ENCODE measurements around the gene SFI1.

Gene SFI1

GRCh38 chr22:31637891-31638618, 141.7 kb downstream of the SFI1 start:
- no peak for TF ChIP-seq CTCF (IDR thresholded peaks at IDR 0.05; ENCODE audit: insufficient read depth, missing control alignments)
- DNase-seq (ENCODE audit: insufficient read length, low spot score) (no peak), FAIRE-seq (no peak)

GRCh38 chr22:31639436-31640039, 143.2 kb downstream of the SFI1 start:
- DNase-seq (ENCODE audit: insufficient read length, low spot score) (no peak), FAIRE-seq (no peak)
- TF ChIP-seq CTCF (IDR thresholded peaks at IDR 0.05; ENCODE audit: insufficient read depth, missing control alignments) = no peak

DNA sequence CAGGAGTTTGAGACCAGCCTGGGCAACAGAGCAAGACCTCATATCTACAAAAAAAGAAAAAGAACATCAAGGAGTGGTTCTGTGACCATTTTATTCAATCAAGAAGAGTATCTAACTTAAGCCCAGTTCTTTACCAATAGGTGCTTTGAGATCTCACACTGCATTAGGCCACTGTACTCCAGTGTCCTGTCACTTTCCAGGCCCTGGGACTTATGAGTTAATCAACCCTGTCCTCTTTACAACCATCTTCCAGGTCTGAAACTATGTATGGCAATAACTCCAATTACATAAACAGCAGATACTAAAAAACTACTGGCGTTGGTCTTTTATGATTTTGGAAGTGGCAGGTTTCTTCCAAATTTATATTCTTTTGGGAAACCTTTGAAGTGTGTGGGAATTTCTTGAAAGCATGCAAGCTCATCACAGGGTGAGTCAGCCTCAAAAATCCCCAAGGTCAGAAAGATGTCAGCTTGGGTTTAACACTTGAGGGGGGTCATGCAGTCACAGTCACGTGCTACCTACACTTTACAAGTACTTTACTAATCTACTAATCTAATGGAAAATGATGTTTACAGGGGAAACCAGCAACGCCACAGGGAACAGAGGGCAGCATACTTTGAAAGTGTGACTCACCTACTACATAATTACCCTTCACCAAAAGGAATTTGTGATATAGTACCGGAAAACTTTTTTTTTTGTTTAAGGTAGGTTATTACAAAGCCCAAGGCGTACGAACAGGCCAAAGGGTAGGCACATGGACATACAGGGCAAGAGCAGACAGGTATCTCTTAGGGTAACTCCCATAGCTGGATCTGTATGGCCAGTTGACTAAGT, 150.1 kb downstream of the SFI1 start:
- TF ChIP-seq CTCF (IDR thresholded peaks at IDR 0.05; ENCODE audit: insufficient read depth, missing control alignments) = no peak
- FAIRE-seq = no peak
- no peak for DNase-seq (ENCODE audit: insufficient read length, low spot score)

DNA sequence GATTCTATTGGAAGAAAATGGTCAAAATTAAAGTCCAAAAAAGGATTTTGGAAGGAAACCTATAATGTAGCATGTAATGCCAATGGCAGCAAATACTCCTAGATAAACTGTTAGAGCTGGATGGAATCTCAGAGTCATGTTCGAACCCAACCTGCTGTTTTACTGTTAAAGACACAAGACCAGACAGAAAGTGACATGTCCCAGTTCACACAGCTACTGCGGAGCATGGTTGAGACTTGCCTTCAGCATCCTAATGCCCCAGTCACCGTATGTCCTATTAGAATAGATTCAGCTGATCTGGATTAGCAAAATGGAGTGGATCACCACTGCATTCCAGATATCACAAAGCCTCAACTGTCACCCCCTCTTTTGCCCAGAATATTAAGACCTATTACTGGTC, 150.7 kb downstream of the SFI1 start:
- no peak for TF ChIP-seq CTCF (IDR thresholded peaks at IDR 0.05; ENCODE audit: insufficient read depth, missing control alignments)
- no peak for FAIRE-seq
- no peak for DNase-seq (ENCODE audit: insufficient read length, low spot score)

DNA sequence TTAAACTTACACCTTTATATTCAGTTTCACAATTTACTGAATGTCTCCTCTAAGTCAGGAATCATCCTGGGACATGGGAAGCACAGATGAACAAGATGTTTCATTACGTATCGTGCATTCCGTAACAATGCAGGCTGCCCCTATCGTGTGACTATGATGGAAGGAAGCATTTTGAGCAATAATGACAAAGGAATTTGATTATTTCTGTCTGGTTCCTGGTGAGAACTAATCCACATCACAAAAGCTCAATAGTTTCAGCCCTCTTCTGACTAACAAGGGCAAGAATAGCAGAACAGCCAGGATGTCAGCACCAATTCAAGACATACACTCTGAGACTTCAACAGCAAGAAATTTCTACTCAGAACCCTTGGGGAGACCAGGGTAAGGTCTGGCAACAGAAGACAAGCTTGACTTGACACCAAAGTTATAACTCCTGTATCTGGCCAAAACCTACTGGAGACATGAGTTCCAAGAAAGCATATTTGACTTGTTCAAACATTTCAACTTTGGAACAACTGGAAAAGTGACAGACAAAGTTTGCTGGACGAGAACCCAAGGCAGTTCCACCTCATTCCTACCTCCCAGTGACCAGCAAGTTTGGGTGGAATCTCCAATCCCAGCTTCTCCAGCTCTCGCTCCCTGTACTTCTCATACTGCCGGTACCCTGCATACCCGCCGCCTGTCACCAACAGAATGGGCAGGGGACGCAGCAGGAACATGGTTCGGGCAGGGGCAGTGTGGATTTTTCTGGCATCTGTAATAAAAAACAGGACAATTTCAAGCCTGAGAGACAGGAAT, 151.4 kb downstream of the SFI1 start:
- DNase-seq (ENCODE audit: insufficient read length, low spot score) (no peak), FAIRE-seq (no peak)
- no peak for TF ChIP-seq CTCF (IDR thresholded peaks at IDR 0.05; ENCODE audit: insufficient read depth, missing control alignments)

DNA sequence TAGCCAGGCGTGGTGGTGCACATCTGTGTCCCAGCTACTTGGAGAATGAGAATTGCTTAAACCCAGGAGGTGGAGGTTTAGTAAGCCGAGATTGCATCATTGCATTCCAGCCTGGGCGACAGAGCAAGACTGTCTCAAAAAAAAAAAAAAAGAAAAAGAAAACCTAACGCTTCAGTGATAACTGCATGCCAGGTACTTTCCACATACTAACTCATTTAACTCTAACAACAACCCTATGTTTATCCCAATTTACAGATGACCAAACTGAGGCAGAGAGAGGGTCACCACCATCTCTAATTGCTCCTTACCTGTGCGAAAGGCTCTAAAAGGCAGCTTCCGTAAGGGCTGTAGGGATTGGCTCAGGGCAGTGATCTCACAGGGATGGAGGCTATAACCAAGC, 154.1 kb downstream of the SFI1 start:
- FAIRE-seq (no peak), DNase-seq (ENCODE audit: insufficient read length, low spot score) (no peak)
- no peak for TF ChIP-seq CTCF (IDR thresholded peaks at IDR 0.05; ENCODE audit: insufficient read depth, missing control alignments)

Measured in D721Med (cell line).